GM18508 (cell line): ENCODE results near the gene NOTCH2NLA.
"Not testable (repeated sequence)": the region's sequence is repeated elsewhere in the genome, so short reads cannot be mapped to it uniquely, and the experiment has no call there.

Experiments used
- ATAC-seq: cut with Tn5 transposase; IDR thresholded peaks from one replicate; pipeline ENCODE4 v1.9.1; 2021; ENCODE audit warnings: moderate number of reproducible peaks; ENCODE audit not compliant: insufficient read depth, unreplicated experiment

Gene NOTCH2NLA

GRCh38 chr1:146174531-146174930 is 54.3 kb downstream of the NOTCH2NLA start:
- ATAC-seq = not testable (repeated sequence)

- ATAC-seq = not testable (repeated sequence)
Measured at GRCh38 chr1:146167740-146168139, 61.1 kb downstream of the NOTCH2NLA start.

- ATAC-seq = not testable (repeated sequence)
Measured at GRCh38 chr1:146167273-146167672, 61.5 kb downstream of the NOTCH2NLA start.

- not testable (repeated sequence) for ATAC-seq
Measured at GRCh38 chr1:146144465-146144864, 84.4 kb downstream of the NOTCH2NLA start, which contains the start of gene NBPF10. TSS of gene NBPF10 (minus strand) at chr1:146144804. CDS start at chr1:146144769, 35 bp downstream.
